ENCODE data around the gene RDX.

The RDX gene

DNA sequence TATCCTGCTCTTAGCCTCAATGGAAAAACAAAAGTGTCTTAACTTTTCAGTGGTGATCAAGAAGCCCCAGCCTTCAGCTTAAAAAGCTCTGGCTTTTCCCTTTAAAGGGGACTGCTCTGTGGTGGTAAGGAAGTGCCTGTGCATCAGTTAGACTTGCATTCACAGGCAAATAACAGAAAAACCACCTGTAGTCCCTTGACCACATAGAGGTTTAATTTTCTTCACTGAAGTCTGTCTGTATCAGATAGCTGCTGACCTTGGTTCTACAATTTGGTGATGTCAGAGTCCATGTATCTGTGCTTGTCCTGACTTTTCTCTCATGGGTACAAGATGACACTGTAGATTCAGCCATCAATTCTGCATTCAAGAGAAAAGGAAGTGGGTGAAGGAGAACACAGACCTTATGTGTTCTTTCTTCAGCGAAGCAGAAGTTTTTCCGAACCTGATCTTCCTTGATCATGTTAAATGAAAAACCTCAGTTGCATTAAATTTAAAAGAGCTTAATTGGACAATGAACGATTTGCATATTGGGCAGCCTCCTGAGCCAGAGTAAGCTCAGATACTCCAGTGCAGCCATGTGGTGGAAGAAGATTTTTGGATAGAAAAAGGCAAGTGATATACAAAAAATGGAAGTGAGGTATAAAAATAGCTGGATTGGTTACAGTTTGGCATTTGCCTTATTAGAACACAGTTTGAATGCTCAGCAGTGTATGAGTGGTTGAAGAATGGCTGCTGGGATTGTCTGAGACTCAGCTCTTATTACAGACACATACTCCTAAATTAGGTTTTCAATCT, 43.2 kb upstream of the RDX start:
- TF ChIP-seq EZH2phosphoT487 (IDR thresholded peaks at IDR 0.05; ENCODE audit: borderline replicate concordance, low read length) (no peak), CTCF (IDR thresholded peaks at IDR 0.05; ENCODE audit: low read depth, low read length, poor library complexity, severe bottlenecking) (no peak)
- Histone ChIP-seq H3K4me2 (ENCODE audit: low read length) (no peak overlapping the region), H3K27ac (ENCODE audit: low read depth, low read length) (no peak overlapping the region), H3K27me3 (ENCODE audit: control insufficient read depth, low read length) (no peaks in the 10 kb centered on the region), H3F3A (ENCODE audit: control insufficient read depth, insufficient read depth) (no peaks in the 10 kb centered on the region), H3K9me3 (ENCODE audit: control insufficient read depth, insufficient read depth, low read length) (no peaks in the 10 kb centered on the region), H3K79me2 (ENCODE audit: control insufficient read depth, low read length) (no peaks in the 10 kb centered on the region), H3K4me3 (ENCODE audit: low read length) (no peak overlapping the region), H4K20me1 (ENCODE audit: control insufficient read depth, insufficient read depth, low read depth, low read length) (no peaks in the 10 kb centered on the region), H3K9me2 (replicated peaks; ENCODE audit: control insufficient read depth, low read length) (no peaks in the 10 kb centered on the region), H3K4me1 (ENCODE audit: control insufficient read depth, low read length) (peaks cover 22% of the 10 kb centered on the region), H3K36me3 (ENCODE audit: control insufficient read depth, low read length) (no peaks in the 10 kb centered on the region)

GRCh38 chr11:110338684-110339083, 42.3 kb upstream of the RDX start:
- Histone ChIP-seq H3K27ac (ENCODE audit: low read depth, low read length) (no peak overlapping the region), H3K4me1 (ENCODE audit: control insufficient read depth, low read length) (peaks cover 22% of the 10 kb centered on the region), H3K9me3 (ENCODE audit: control insufficient read depth, insufficient read depth, low read length) (no peaks in the 10 kb centered on the region), H3F3A (ENCODE audit: control insufficient read depth, insufficient read depth) (no peaks in the 10 kb centered on the region), H3K9me2 (replicated peaks; ENCODE audit: control insufficient read depth, low read length) (no peaks in the 10 kb centered on the region), H3K79me2 (ENCODE audit: control insufficient read depth, low read length) (no peaks in the 10 kb centered on the region), H3K4me3 (ENCODE audit: low read length) (no peak overlapping the region), H3K36me3 (ENCODE audit: control insufficient read depth, low read length) (no peaks in the 10 kb centered on the region), H4K20me1 (ENCODE audit: control insufficient read depth, insufficient read depth, low read depth, low read length) (no peaks in the 10 kb centered on the region), H3K27me3 (ENCODE audit: control insufficient read depth, low read length) (no peaks in the 10 kb centered on the region), H3K4me2 (ENCODE audit: low read length) (no peak overlapping the region)
- TF ChIP-seq CTCF (IDR thresholded peaks at IDR 0.05; ENCODE audit: low read depth, low read length, poor library complexity, severe bottlenecking) = no peak
- no peak for TF ChIP-seq EZH2phosphoT487 (IDR thresholded peaks at IDR 0.05; ENCODE audit: borderline replicate concordance, low read length)

- no peaks in the 10 kb centered on the region for H3K9me2 ChIP-seq (replicated peaks; ENCODE audit: control insufficient read depth, low read length)
- no peaks in the 10 kb centered on the region for H3K27me3 ChIP-seq (ENCODE audit: control insufficient read depth, low read length)
- no peak overlapping the region for H3K4me2 ChIP-seq (ENCODE audit: low read length)
- no peaks in the 10 kb centered on the region for H3K36me3 ChIP-seq (ENCODE audit: control insufficient read depth, low read length)
- H3K9me3 ChIP-seq (ENCODE audit: control insufficient read depth, insufficient read depth, low read length) = no peaks in the 10 kb centered on the region
- no peaks in the 10 kb centered on the region for H3F3A ChIP-seq (ENCODE audit: control insufficient read depth, insufficient read depth)
- TF ChIP-seq CTCF (IDR thresholded peaks at IDR 0.05; ENCODE audit: low read depth, low read length, poor library complexity, severe bottlenecking) = no peak
- no peak for TF ChIP-seq EZH2phosphoT487 (IDR thresholded peaks at IDR 0.05; ENCODE audit: borderline replicate concordance, low read length)
- H3K4me1 ChIP-seq (ENCODE audit: control insufficient read depth, low read length) = peaks cover 22% of the 10 kb centered on the region
- H3K79me2 ChIP-seq (ENCODE audit: control insufficient read depth, low read length) = no peaks in the 10 kb centered on the region
- H4K20me1 ChIP-seq (ENCODE audit: control insufficient read depth, insufficient read depth, low read depth, low read length) = no peaks in the 10 kb centered on the region
- H3K4me3 ChIP-seq (ENCODE audit: low read length) = no peak overlapping the region
- H3K27ac ChIP-seq (ENCODE audit: low read depth, low read length) = no peak overlapping the region
These were observed 41.3 kb upstream of the RDX start for GRCh38 chr11:110337570-110338193.

All from DOHH2 (cell line).